Measurements from ENCODE around the gene ECE1.
"Not testable (repeated sequence)": the region's sequence is repeated elsewhere in the genome, so short reads cannot be mapped to it uniquely, and the experiment has no call there.

Gene ECE1

DNA sequence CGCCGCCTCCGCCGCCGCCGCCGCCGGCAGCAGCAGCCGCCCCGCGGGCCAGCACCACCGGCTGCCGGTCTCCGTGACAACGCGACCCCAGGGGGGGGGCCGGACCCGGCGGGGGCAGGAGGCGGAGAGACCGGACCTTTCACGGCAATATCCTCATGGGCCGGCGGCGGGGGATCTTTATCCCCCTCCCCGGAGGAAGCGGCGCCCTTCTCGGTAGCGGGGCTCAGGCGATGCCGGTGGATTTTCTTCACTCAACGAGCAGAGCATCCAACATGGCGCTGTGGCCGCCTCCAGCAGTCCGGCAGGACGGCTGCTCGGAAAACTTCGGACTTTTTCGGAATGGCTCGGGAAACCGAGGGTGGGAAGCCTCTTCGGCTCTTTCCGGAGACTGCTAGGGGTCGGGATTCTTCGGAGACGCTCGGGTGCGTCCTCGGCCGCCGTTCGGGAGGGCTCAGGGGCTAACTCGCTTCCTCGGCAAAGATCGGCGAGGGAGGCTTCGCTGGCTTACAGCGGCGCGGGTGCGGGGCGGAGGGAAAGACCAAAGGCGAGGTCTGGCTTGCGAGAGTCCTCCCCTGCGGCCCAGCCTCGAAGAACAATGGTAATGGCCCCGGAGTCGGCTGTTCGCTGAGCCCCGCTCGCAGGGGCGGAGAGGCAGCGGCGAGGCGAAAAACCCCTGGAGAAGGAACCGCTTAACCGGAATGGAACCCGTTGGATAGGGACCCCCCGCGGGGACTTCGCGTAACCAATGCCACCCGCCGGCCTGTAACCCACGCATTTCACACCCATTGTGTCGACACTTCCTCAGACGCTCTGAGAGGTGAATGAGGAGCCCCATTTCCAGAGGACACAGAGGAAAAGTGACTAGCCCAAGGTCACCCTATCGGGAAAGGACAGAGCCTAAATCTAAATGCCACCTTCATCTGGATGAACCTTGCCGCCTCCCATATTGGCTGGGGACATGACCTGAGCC, 113.4 kb downstream of the ECE1 start, which contains the start of gene EIF4G3:
EIF4G3 (minus strand) TSS at position 312 of the 970 bp plus-strand sequence. CDS start 174,155 bp downstream, outside the sequence.
- peak; percentile 99 for DNase-seq (ENCODE audit: low spot score)

DNA sequence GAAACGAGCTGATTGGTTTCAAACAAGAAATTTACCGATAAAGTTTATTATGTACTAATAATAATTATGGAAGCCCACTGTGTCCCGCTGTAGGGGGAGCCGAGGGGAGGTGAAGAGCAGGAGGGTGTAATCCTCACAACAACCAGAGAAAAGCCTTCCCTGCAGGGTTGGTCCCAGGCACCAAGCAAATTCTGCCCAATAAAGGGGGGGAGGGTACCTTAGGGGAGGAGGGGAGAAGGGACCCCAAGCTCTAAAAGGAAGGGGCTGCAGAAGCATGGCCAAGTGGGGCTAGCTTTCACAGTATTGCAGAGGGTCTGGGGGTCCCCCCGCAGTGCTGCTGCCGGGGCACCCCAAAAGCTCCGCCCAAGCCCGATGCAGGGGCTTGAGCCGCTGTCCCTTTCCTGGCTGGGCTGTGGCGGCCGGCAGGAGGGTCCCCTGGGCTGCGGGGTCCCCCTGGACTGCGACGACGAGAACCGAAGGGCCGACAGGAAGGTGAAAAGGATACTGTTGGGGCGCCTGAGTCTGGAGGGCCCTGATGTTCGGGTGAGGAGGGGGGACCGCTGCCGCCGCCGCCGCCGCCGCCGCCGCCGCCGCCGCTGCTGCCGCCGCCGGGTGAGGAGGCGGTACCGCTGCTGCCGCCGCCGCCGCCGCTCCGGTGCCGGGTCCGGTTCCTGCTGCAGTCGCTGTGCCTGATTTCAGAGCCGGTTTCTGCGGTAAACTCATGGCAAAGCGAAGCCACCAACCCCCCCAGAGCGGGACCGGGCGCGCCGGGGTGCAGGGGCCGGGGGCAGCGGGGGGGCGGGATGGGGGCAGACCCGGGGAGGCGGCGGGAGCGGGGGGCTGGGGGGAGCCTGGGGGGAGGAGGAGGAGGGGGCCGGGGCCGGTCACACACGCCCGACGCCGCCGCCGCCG, 114.3 kb downstream of the ECE1 start:
- no peak for DNase-seq (ENCODE audit: low spot score)

DNA sequence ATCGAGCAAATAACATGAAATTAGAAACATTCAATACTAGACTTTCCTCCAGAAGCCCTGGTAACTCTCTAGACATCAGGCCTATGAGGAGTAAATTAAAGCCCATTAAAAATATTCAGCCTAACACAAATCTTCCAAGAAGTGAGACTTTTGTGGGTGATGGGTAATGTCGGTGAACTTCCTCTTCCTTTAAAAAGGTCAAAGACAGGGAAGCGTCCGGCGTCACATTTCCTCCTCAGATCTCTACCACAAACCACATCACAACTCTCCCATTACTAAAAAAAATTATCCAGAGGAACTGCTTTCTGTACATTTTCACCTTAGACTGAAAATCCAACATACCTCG, 115.0 kb downstream of the ECE1 start:
- no peak for DNase-seq (ENCODE audit: low spot score)

DNA sequence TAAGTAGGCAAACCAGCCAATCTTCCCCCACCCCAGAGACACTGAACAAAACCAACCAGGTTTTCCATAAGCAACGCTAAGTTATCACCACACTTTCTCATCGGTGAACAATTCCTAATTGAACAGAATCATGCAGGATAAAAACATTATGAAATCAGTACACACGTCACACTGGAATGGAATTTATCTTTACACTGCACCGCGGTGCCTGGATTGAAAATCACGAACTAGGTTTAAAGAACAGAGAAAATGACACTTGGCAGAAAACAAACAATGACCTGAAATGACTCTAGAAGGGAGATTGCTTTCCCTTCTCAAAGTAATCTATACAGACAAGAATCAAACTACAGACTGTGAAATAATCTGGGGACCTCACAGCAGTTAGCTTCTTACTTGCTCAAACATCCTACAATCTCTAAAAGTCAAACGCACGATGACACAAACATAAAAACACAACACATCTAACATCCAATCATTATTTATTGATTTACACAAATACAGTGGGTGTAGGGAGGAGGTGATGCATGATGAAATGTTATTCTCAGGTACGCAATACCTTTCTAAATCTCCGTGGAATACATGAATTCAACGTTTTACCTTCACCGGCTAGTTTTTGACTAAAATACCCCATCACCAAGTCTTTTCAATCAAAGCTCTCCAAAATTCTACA, 115.5 kb downstream of the ECE1 start:
- DNase-seq (ENCODE audit: low spot score), result no peak

DNA sequence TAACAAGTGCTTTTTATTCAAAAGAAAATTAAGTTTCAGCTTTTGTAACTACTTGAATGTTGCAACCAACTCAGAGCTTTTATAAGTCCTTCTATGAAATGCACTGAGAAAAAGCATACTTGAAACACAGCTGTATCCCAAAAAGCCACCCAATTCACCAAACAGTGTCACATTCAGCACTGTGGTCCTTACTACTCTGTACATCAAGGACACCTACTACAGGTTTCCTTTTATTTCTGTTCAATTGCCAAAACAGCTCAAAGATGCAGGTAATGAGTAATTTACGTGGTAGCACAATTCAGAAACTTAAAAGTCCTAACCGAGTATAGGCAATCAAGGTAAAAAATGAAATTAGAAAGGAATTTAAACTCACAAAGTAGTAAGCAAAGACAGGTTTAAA, 116.0 kb downstream of the ECE1 start:
- DNase-seq (ENCODE audit: low spot score), result no peak

DNA sequence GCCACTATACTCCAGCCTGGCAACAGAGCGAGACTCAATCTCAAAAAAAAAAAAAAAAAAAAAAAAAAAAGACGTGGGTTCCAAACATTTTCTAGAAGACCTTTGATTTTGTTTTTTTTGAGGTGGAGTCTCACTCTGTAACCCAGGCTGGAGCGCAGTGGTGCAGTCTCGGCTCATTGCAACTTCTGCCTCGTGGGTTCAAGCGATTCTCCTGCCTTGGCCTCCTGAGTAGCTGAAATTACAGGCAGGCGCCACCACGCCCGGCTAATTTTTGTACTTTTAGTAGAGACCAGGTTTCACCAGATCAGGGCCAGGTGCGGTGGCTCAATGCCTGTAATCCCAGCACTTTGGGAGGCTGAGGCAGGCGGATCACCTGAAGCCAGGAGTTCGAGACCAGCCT, 117.2 kb downstream of the ECE1 start:
- not testable (repeated sequence) for DNase-seq (ENCODE audit: low spot score)

DNA sequence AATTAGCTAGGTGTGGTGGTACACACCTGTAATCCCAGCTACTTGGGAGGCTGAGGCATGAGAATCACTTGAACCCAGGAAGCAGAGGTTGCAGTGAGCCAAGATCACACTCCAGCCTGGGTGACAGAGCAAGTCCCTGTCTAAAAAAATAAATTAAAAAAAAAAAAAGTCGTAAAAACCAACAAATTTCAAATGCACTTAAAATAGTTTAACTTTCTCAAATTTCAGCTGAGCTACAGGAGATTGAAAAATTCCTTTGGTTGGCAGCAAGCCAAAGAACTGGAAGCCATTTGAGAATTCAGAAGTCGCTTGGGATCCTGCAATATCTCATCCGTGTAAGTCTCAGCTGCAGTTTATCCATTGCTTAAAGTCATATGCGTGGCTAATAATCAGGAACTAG, 119.4 kb downstream of the ECE1 start:
- not testable (repeated sequence) for DNase-seq (ENCODE audit: low spot score)

DNA sequence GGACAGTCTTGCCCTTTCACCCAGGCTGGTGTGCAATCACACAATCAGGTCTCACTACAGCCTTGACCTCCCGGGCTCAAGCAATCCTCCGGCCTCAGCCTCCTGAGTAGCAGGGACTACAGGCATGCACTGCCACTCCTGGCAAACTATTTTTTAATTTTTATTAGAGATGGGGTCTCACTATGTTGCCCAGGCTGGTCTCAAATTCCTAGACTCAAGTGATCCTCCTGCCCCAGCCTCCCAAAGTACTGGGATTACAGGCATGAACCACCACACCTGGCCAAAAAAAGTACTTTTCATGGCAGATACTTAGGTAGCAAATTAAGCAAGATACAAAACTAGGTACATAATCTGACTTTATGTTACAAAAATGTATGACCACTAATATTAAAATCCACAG, 121.8 kb downstream of the ECE1 start:
- DNase-seq (ENCODE audit: low spot score), result no peak

Data from COLO829 (cell line).